ENCODE data around the gene BICD1.

The BICD1 gene

DNA sequence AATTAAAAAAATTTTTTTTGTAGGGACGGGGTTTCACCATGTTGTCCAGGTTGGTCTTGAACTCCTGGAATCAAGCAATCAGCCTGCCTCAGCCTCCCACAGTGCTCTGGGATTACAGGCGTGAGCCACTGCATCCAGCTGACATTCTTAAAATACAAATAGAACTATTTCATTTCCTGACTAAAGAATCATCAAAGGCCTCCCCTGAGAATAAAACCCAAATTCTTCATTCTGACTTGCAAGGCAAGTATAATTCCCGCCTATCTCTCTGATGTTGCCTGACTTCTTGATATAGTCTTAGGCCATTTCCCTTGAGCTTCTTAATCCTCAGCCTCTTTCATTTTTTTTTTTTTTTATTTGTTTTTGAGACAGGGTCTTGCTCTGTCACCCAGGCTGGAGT, 4.4 kb upstream of the BICD1 start:
- DNase-seq (ENCODE audit: low read depth in 2 of 3, low spot score in 1 of 3) = no peak

GRCh38 chr12:32104572-32105355, 1.9 kb upstream of the BICD1 start:
- DNase-seq (ENCODE audit: low read depth in 2 of 3, low spot score in 1 of 3) = no peak

DNA sequence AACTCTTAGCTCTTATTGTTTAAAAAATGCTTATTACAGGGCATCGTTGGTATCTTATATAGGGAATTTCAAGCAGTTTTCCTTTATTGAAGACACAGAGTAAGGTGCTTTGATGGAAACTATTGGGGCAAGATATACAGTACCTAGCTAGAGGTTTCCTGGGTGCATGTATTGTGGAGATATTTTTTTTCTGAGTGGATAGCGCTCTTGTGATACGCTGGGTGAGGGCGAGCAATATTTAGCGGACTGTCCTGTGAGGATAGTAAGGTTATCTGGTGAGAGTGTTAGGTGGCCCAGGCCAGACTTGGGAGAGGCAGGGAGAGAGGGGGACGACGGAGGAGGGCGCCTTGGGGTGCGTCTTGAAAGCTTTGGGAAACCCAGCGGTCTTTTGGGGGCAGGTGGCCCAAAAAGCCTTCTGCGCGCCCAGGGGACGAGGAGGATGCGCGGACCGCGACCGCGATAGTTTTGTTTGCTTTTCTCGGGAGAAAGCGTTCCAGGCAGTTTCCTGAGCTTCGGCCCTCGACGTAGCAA, 596 bp upstream of the BICD1 start:
- DNase-seq (ENCODE audit: low read depth in 2 of 3, low spot score in 1 of 3) = no peak

DNA sequence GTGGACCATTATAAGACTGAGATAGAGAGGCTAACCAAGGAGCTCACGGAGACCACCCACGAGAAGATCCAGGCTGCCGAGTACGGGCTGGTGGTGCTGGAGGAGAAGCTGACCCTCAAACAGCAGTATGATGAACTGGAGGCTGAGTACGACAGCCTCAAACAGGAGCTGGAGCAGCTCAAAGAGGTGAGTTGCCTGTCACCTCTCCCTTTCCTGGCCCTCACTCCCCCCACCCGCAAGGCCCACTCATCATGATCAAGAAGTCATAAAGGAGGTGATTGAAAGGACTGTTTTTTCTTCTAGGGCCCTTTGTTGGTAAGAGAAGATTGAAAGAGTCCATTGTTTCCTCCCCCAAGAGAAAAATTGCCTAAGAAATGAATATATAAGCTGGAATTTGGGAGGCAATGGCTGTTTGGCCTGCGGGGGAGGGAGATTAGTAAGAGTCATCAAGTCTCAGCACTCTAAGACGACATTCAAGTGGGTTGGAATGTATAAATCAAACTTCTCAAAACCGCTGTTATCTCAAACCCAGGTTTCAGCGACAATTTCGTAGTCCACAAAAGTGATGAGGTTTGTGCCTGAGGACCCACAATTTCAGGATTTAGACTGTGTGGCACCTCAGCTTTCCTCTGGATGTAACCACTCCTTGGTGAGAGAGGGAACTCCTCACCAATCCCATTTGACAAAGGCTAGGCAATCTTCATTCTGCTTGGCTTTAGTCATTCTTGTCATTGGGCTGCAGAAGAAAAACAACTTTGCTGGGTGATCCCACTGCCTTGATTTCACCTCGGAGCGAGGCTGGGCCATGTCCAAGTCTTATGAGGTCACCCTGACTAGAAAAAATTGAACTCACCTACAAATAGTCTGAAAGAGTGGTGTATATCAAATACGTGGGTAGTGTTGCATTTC, 966 bp downstream of the BICD1 start:
- peak in 2 of 3 donors; percentile 12 to 38 for DNase-seq (ENCODE audit: low read depth in 2 of 3, low spot score in 1 of 3)

GRCh38 chr12:32108787-32109186, 2.1 kb downstream of the BICD1 start:
- no peak for DNase-seq (ENCODE audit: low read depth in 2 of 3, low spot score in 1 of 3)

DNA sequence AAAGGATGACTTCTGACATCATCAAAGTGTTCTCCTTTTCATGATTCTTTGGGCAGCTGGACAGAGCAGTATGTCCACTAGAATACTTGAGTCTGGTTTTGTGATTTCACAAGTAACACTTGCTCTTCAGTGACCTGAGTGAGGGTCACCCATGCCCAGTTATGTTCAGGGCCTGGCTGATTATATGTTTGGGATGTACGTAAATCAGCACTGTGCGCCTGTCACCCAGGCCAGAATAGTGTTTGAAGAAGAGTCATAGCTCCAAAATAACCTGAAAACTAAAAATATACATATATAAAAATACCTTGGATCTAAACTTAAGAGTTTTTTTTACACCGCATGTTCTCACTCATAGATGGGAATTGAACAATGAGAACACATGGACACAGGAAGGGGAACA, 3.8 kb downstream of the BICD1 start:
- no peak for DNase-seq (ENCODE audit: low read depth in 2 of 3, low spot score in 1 of 3)

- no peak for DNase-seq (ENCODE audit: low read depth in 2 of 3, low spot score in 1 of 3)
Measured at GRCh38 chr12:32110942-32111341, 4.3 kb downstream of the BICD1 start.

DNA sequence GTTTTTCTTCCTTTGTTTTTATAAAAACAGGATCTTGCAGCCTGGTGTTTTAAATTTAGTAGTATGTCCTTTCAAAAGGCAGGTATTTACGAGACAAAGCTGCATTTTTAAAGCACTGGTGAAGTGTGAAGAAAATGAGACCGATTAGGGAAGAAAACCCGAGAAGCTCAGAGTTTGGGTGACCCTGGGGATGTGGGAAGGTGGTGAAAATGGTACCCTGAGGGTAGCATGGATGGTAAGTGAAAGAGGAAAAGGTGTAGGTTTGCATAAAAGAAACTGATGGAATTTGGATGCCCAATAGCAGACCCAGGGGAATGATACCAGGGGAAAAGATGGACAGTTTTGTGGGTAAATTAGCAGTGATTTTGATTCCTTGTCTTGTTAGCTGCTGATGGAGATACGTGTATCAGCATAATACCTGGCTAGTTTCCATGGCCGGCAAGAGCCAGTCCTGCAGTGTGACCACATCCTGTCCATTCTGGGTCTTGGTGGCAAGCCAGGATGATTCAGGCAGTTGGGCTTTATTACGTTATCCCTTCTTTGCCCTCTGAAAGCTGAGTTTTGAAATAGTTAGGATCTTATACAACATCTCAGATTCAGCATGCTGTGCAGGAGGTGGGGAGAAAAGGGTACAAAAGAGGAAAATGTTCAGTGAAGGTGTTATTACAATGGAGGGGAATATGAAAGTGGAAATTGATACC, 8.9 kb downstream of the BICD1 start:
- no peak for DNase-seq (ENCODE audit: low read depth in 2 of 3, low spot score in 1 of 3)

GRCh38 chr12:32116897-32117296, 10.2 kb downstream of the BICD1 start:
- DNase-seq (ENCODE audit: low read depth in 2 of 3, low spot score in 1 of 3) = no peak

DNA sequence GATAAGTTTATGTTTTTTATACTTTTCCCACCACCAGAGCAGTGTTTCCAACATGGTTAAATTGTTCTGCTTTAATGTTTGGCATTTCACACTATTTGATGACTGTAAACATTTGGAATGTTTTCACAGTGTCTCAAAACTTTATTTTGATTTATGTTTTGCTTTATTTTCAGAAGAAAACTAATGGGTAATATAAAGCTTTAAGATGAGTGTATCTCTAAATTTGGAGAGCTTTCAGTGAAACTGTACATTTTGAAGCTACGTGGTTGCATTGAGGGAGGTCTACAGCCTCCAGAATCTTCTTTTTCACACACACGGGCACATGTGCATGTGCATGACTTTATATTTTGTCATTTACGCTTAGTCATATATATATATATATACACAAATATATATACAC, 10.7 kb downstream of the BICD1 start:
- no peak for DNase-seq (ENCODE audit: low read depth in 2 of 3, low spot score in 1 of 3)

GRCh38 chr12:32118806-32119205, 12.2 kb downstream of the BICD1 start:
- DNase-seq (ENCODE audit: low read depth in 2 of 3, low spot score in 1 of 3) = no peak

- DNase-seq (ENCODE audit: low read depth in 2 of 3, low spot score in 1 of 3) = no peak
Measured at GRCh38 chr12:32120419-32120818, 13.8 kb downstream of the BICD1 start.

DNA sequence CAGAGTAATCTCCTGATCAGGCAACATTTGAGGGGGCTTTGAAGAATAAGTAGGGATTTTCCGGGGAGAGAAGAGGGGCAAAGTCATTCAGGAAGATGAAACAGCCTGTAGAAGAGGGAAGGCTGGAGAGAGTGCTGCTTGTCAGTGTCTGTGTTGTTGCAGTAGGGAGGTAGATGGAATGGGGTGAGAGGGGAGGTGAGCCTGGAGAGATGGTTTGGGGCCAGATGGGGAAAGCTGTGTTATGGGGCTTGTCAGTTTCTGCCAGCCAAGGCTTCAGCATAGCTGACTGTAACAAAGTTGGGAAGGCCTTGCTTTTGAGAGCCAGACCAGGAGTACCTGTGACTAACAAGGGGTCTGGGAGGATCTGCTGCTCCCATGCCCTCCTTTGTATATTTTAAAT, 18.0 kb downstream of the BICD1 start:
- no peak for DNase-seq (ENCODE audit: low read depth in 2 of 3, low spot score in 1 of 3)

- no peak for DNase-seq (ENCODE audit: low read depth in 2 of 3, low spot score in 1 of 3)
Measured at GRCh38 chr12:32125455-32126084, 18.9 kb downstream of the BICD1 start.

GRCh38 chr12:32126720-32127119, 20.1 kb downstream of the BICD1 start:
- no peak for DNase-seq (ENCODE audit: low read depth in 2 of 3, low spot score in 1 of 3)

DNA sequence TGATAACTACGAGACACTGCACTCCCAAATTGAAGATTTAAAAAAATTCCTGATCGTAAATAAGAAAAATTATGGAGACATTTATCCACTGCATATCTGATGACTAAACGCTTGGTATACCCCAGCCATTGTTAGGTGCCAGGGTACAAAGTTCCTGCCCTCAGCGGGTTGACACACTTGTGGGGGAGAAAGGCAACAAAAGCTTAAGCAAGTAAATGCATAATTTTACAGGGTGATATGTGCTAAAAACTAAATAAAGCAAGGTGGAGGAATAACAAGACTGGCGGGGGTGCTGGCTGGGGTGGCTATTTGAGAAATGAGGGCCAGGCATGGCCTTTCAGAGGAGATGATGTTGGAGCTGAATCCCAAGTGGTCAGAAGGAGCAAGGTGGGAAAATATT, 25.0 kb downstream of the BICD1 start:
- DNase-seq (ENCODE audit: low read depth in 2 of 3, low spot score in 1 of 3) = no peak

DNA sequence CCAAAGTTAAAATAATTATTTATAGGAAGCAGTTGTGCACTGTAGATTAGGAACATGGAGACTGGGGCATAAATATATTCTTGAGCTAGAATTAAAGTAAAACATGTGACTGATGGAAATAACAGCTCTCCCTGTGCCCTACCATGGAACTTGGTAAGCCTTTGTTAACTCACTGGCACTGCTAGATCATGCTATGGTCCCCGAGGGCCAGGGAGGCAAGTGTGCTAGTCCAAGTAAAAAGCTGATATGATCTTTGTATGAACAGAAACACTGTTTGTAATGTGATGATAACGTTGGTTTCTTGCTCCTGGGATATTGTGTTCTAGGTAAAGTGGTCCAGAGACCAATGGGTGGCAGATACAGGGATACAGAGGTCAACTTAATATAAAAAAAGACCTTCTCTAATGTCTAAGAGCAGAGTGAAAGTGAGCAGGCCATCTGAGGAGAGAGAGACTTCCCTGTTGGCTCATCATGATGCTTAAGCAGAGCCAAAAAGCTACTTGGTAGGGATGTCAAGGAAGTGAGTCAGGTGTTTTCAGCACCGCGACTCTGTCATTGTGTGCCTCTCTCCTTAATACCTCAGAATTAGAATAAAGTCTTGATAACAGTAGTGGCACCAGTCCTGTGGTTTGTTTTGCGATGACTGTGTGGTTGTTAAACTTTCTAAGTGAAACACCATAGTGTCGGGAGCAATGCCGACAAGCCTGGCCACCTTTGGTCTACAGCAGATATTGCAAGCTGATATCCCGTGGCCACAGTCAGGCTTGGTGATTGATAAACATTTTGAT, 27.6 kb downstream of the BICD1 start:
- DNase-seq (ENCODE audit: low read depth in 2 of 3, low spot score in 1 of 3) = peak; percentile 52 to 62 (median 60)

GRCh38 chr12:32135967-32136366, 29.3 kb downstream of the BICD1 start:
- DNase-seq (ENCODE audit: low read depth in 2 of 3, low spot score in 1 of 3) = no peak

DNA sequence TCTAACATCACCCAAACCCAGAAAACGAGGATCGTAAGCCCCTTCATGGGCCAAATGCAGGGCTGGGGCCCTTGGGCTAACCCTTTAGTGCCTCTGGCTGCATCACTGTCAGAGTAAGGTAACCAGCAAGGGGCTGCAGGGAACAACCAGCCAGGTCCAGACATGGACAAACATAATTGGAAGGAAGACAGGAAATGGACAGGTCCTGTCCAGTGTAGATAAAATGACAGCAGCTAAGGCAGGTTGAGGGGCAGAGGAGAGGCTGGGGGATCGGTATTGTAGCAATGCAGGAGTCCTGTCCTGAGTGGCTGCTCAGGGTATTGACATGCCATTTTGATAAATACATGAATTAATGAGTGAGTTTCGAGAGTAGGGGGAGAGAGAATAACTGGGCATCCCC, 29.8 kb downstream of the BICD1 start:
- no peak for DNase-seq (ENCODE audit: low read depth in 2 of 3, low spot score in 1 of 3)

DNA sequence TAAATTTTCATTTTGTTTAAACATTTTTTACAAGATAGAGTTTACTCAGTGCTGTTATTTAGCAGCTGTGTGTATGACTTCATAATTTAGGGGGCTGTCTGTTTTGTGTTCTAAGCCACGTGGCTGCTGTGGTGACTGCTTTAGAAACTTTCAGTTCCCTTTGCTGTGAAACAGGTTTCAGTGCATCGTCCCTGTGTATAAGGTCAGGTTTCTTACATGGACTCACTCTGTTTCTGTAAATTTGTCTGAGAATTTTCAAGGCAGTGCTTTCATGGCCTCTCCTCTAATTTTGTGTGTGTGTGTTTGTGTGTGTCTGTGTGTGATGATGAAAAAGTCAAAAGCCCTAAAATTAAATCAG, 32.4 kb downstream of the BICD1 start:
- peak in 2 of 3 donors; percentile 8 to 34 for DNase-seq (ENCODE audit: low read depth in 2 of 3, low spot score in 1 of 3)

All from stimulated activated CD4-positive, alpha-beta T cell treated with anti-CD3 and anti-CD28 coated beads, Interleukin-12 subunit alpha, Interleukin-12 subunit beta, amount 100 ng/mL, for 48 hours (primary cell).